GM13977 (cell line): ENCODE measurements around the gene TEX53.
A peak's percentile ranks its signal among the peaks of the same experiment; 100 is the strongest.

Experiments used
- DNase-seq: peaks from one replicate; pipeline ENCODE4 v3.0.0; 2012; ENCODE audit warnings: low spot score
- in situ Hi-C: fragments of 300-500 bp; cut with MboI; formaldehyde crosslinking; loops from one replicate; pipeline ENCODE4 v1.12.0; 2022; ENCODE audit warnings: low sequenced_read_pairs, low pct_unique_long_range_greater_than_20kb, mixed read lengths, inconsistent platforms; ENCODE audit not compliant: unreplicated experiment
- TF ChIP-seq, protein P1 (sequence below): IDR thresholded peaks from 2 replicates; pipeline ENCODE4 v1.5.1; 2012; ENCODE audit warnings: mild to moderate bottlenecking, control low read depth; ENCODE audit not compliant: insufficient read depth; ENCODE audit errors: extremely low read depth, missing control alignments

Gene TEX53

DNA sequence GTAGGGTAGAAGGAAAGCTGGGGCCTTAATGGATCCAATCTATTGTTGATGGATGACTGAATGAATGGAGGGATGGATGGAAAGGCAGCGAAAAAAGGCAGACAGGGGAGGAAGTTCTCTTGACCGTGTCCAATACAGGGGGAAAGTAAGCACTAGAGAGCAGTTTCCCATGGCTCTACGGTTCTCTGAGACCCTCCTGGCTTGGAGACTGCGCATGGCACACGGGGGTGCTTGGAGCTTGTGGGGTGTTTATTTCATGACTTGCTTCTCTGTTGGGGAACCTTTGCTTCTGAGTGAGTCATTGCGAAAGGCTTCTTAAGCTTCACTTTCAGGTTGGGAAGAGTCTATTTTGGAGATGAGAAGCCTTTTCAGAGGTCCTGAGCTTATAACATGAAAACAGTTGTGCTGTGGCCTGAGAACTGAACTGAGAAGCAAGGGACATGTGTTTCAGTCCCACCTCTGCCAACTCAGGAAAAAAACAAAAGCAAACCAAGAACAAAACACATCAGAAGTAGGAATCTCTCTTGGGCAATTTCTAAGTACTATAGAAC, 37.2 kb upstream of the TEX53 start:
- peak; percentile 36 for DNase-seq
- TF ChIP-seq, protein P1, sequence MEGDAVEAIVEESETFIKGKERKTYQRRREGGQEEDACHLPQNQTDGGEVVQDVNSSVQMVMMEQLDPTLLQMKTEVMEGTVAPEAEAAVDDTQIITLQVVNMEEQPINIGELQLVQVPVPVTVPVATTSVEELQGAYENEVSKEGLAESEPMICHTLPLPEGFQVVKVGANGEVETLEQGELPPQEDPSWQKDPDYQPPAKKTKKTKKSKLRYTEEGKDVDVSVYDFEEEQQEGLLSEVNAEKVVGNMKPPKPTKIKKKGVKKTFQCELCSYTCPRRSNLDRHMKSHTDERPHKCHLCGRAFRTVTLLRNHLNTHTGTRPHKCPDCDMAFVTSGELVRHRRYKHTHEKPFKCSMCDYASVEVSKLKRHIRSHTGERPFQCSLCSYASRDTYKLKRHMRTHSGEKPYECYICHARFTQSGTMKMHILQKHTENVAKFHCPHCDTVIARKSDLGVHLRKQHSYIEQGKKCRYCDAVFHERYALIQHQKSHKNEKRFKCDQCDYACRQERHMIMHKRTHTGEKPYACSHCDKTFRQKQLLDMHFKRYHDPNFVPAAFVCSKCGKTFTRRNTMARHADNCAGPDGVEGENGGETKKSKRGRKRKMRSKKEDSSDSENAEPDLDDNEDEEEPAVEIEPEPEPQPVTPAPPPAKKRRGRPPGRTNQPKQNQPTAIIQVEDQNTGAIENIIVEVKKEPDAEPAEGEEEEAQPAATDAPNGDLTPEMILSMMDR, result no peak
- in situ Hi-C loops, result loop anchor here (25.0 kb wide), 2 partner anchors 518 to 818 kb away; no protein-coding TSS in a partner anchor

DNA sequence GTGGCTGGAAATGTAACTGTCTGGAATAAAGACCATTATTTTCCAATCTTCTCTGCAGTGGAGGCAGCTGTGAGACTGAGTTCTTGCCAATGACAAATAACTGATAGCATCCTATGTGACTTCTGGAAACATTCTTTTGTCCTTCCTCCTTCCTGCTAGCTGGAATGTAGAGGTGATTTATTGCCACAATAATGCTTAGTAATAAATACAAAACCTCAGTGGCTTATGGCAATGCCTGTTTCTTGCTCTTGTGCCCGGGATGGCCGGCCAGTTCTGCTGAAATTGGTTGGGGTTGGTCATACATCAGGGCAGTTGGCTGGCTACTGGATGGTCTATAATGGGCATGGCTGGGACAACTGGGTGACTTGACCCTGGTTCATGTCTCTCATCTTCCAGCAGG, 36.5 kb upstream of the TEX53 start:
- DNase-seq, result no peak
- TF ChIP-seq, protein P1, result no peak
- in situ Hi-C loops, result loop anchor here (25.0 kb wide), 2 partner anchors 518 to 818 kb away; no protein-coding TSS in a partner anchor

DNA sequence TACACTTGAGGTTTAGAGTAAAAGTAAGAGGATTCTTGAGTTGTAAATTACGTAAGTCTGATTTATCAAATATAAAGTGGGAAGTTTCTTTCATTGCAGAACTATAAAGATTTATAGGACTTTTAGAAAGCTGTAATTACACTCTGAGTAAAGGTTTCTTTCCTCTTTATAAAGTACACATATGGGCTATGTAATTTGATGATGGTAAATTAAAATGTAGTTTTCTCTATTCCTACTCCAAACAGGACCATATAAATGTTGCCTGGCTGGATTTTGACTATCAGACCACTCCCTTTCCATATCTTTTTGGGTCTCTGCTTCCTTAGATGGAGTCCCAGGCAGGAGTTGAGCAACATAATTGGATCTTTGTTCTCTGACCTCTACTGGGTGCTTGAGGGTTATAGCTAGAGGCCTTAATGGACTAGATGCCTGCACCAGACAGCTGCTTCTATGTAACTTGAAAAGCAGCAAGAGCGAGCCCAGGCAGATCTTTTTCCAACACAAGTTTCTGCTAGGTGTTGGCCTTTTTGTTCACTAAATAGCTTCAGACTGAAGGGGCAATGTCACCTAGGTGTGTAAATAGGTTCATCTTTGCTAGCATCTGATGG, 35.7 kb upstream of the TEX53 start:
- TF ChIP-seq, protein P1, result no peak
- in situ Hi-C loops, result loop anchor here (25.0 kb wide), 2 partner anchors 519 to 819 kb away; no protein-coding TSS in a partner anchor
- no peak for DNase-seq

DNA sequence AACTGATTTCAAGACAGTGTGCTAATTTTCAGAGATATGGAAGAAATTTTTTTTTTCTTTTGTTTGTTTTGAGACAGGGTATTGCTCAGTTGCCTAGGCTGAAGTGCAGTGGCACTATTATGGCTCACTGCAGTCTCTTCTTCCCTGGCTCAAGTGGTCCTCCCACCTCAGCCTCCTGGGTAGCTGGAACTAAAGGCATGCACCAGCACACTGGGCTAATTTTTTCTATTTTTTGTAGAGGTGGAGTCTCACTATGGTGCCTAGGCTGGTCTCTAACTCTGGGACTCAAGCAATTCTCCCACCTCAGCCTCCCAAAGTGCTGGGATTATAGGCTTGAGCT, 34.3 kb upstream of the TEX53 start:
- TF ChIP-seq, protein P1, result no peak
- in situ Hi-C loops, result loop anchor here (25.0 kb wide), 2 partner anchors 520 to 820 kb away; no protein-coding TSS in a partner anchor
- no peak for DNase-seq

DNA sequence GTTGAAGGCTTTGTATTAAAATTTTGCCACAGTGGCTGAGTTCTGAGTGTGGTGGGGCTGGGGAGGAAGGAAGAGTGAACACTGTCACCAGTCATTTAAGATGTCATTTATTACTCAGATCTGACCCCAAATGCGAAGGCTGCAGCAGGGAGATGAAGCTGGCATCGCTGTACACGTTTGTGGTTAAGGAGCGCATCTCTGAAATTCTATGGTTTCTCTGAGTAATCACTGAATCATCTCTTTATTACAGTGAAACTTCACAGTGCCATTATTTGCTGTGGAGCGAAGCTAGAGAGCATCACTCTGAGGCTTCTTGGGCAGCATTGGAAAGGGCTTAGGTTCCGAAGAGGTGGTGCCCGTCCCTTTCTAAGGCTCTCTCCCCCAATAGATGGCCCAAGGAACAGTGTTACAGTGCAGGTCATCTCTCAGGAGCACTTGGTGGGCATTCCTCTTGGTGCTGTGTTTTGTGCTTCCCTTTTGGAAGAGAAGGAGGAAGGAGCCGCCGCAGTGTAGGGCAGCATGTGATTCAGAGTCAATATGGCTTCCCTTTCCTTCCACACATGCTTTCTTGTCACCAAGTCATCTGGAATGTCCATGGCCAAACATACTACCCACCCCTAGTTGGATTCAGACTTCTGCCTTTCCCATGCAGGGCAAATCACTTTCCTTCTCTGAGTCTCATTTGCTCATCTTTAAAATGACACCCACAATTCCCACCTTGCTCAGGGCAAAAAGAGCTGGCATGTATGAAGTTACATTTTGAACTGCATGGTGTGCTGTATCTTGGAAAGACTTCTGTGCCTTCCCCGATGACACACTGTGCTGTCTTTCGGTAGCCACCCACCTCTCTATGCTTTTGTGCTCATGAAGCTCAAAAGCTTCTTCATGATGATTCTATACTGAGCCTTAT, 33.7 kb upstream of the TEX53 start:
- DNase-seq, result peak; percentile 42
- in situ Hi-C loops, result loop anchor here (25.0 kb wide), 2 partner anchors 521 to 821 kb away; no protein-coding TSS in a partner anchor
- TF ChIP-seq, protein P1, result no peak

DNA sequence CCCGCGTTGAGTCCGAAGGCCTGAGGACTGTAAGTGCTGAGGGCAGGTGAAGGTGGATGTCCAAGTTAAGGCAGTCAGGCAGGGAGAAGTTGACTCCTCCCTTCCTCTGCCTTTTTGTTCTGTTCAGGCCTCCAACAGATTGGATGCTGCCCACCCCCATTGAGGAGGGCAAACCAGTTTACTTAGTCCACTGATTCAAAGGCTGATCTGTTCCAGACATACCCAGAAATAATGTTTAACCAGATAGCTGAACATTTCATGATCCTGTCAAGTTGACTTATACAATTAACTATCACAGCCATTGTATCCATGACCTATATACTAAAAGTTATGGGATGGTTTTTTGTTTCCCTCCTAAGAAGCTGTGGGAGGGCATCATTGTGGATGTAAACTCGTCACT, 32.7 kb upstream of the TEX53 start:
- DNase-seq, result no peak
- TF ChIP-seq, protein P1, result no peak
- in situ Hi-C loops, result loop anchor here (25.0 kb wide), 2 partner anchors 522 to 822 kb away; no protein-coding TSS in a partner anchor
